Activated CD8-positive, alpha-beta memory T cell treated with anti-CD3 and anti-CD28 coated beads, Interleukin-2, amount 50 U/mL, for 4 hours (primary cell): ENCODE measurements around the gene TMTC2.

Experiments
- DNase-seq: peaks from one replicate; pipeline ENCODE4 v3.0.0-alpha.2; 2020

The TMTC2 gene

GRCh38 chr12:83036847-83037246, 350.1 kb downstream of the TMTC2 start:
- DNase-seq = no peak

DNA sequence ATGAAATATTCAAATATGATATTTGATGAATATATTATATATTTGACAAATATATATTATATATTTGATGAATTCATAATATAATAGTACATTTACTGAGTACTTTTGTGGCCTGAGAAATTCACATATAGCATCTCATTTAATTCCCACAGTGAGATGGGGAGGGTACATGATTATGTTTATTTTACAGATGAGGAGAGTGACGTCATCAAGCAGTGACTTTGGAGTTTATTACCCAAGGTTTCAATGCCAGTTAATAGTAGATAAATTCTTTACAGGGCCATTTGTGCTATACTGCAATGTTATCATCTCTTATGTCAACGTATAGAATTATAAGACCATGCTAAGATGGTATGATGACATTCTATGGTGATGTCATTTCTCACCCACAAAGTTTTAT, 352.7 kb downstream of the TMTC2 start:
- no peak for DNase-seq

- DNase-seq = no peak
These were observed 353.6 kb downstream of the TMTC2 start for GRCh38 chr12:83040339-83040738.

DNA sequence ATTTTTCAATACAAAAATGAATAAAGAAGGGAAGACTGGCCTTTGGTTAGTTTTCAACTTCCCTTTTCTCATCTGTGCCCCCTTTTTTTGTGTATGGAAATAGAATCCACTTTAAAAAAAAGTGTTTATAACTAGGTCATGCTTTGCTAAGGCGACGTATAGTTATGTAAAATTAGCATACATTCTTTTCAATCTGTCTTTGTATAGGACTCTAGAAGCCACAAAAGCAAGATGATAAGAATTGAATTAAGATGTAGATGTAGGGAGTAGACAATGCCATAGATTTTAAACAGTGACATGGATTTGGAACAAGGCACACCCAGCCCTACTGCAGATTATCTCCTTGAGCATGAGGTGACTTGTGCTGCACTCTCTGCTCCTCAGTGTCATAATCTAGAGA, 354.3 kb downstream of the TMTC2 start:
- DNase-seq = no peak

- DNase-seq = no peak
These were observed 355.9 kb downstream of the TMTC2 start for GRCh38 chr12:83042441-83043200.

DNA sequence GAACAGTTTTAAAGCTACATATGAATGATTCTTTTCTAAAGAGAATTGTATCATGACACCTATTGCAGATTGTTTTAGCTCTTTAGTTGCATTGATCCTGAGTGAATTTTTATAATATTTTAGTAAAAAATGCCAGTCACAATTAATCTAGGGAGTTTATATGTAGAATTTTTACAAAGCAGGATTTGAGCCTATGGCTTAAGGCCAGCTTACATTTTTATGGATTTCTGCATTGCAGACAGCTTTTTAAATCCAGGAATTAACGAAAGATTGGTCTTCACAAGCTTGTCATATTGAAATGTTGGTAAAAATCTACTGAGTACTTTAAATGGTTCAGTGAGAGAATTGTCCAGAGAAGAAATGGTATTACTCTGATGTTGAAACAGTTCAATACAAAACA, 358.0 kb downstream of the TMTC2 start:
- no peak for DNase-seq

- DNase-seq = no peak
These were observed 359.3 kb downstream of the TMTC2 start for GRCh38 chr12:83046019-83046418.

DNA sequence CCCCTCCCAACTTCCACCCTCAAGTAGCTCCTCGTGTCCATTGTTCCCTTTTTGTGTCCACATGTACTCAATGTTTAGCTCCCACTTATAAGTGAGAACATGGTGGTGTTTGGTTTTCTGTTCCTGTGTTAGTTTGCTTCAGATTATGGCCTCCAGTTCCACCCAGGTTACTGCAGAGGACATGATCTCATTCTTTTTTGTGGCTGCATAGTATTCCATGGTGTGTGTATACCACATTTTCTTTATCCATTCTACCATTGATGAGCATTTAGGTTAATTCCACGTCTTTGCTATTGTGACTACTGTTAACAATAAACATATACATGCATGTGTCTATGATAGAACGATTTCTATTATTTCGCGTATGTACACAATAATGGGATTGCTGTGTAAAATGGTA, 362.6 kb downstream of the TMTC2 start:
- no peak for DNase-seq

- DNase-seq = no peak
These were observed 366.3 kb downstream of the TMTC2 start for GRCh38 chr12:83052890-83053541.

- no peak for DNase-seq
These were observed 370.7 kb downstream of the TMTC2 start for GRCh38 chr12:83057436-83057835.

GRCh38 chr12:83059107-83059506, 372.4 kb downstream of the TMTC2 start:
- no peak for DNase-seq

DNA sequence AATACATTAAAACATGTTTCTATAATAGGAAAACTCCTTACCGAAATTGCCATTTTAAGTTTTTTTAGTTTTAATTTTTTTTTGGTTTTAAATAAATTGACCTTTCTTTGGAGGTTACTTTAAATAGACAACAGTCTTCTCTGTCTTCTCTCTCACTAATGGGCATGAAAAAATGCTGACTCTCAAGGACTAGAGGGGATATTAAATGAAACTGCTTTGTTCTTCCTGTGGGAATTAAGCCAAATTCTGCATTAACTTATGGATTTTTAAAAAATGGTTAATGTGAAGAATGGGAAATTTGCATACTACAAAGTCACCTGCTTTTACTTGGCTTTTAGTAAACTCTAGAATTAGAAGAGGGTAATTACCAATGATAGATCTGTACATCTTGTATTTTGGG, 378.9 kb downstream of the TMTC2 start:
- no peak for DNase-seq

- no peak for DNase-seq
These were observed 381.3 kb downstream of the TMTC2 start for GRCh38 chr12:83067981-83068380.

DNA sequence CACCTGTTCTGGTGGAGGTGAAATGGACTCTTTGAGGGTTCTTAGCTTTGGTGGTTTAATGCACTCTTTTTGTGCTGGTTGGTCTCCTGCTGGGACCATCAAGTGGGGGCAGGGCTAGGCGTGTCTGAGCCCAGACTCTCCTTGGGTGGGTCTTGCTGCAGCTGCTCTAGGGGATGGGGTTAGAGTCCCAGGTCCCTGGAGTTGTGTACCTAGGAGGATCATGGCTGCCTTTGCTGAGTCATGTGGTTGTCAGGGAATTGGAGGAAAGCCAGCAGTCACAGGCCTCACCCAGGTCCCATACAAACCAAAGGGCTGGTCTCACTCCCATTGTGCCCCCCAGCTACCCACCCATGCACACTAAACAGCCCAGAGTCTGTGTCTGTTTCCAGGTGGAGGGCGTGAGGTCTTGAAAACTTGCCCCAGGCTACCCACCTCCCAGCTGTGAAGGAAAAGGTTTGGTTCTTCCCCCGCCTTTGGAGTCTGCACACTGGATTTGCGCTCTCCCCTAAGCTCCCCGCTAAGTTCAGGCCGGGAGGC, 387.7 kb downstream of the TMTC2 start:
- DNase-seq = no peak

- no peak for DNase-seq
These were observed 388.8 kb downstream of the TMTC2 start for GRCh38 chr12:83075471-83075870.

GRCh38 chr12:83077041-83077440, 390.3 kb downstream of the TMTC2 start:
- DNase-seq = no peak

DNA sequence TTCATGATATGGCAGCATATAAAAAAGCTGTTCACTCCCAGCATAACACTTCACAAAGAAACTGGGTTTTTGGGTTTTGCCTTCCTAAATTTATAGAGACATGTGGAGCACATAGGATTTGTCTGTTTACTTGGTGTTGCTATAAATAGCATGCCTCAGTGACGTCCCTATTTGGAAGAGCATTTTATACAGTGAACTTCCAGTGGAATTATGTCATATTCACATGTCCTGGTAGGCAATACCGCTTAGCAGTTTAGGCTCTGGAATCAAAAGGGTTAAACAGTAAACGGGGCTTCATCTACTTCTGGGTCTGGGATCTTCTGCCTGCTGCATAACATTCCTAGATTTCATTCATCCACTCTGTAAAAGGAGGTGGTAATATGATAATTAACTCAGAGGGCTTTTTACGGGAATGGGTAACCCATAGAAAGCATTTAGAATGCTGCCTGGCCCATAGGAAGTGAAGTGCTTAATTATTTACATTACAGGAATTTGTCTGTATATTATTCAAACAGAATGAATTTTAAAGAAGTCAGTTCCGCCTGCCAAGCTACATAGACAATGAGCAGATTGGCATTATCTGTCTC, 396.1 kb downstream of the TMTC2 start:
- no peak for DNase-seq

DNA sequence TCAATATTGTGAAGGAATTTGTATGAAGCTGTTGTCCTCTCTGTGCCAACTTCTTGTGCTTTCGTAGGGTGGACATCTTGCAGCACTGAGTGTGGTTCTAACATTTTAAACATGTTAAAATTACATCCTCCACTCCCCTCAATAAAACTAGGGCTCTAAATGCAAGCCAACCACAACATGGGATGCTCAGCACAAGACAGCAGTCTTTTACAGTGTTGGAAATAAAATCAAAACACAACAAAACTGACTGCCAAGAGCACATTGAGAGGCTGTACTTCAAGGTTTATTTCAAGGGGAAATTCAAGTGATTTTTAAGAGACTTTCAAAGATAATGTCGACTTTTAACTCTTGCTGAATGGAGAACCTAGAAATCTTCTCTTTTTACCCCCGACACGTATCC, 396.9 kb downstream of the TMTC2 start:
- DNase-seq = no peak

DNA sequence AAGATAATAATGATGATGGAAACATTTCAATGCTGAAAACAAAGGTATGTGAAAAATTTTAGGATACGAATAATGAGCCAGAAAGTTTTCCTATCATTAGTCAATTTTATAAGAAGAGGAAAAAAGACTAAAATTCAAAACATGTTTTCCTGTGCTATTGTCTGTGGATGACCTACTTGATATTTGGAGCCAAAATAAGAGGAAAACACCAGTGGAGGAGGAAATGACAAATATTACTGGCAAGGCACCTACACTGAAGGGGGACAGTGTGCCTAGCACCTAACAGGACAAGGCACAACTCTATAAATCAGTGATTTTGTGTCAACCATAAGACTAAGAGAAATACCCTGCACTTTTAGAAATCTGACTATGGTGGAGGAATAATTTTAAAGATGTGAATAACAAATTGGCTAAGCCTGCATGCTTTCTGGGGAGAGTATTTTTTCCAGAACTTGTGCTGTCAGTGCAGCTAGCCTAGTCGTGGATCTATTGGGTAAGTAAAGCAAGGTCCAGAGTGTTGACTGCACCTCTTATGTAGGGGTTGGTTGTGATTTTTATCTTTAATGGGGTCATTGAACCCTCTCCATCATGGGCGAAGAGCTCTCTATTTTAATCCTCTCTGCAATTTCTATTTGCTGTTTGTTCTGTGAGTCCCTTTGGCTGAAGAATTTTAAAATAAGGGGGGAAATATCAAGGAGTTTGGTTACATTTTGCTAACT, 398.0 kb downstream of the TMTC2 start:
- DNase-seq = no peak

DNA sequence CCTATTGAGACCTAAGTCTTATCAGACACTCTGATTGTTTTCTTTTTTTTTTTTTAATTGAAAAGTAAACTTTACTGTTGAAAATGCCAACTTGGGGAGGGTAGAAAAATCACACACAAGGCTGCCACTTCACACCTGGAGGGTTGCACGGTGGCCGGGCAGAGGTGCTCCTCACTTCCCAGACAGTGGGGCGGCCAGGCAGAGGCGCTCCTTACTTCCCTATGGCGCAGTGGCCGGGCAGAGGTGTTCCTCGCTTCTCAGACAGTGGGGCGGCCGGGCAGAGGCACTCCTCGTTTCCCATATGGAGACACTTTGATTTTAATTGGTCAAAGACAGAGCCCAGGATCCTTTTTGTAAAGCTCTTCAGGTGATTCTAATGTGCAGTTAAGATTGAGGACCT, 399.3 kb downstream of the TMTC2 start:
- no peak for DNase-seq

- no peak for DNase-seq
These were observed 402.9 kb downstream of the TMTC2 start for GRCh38 chr12:83089575-83089974.

DNA sequence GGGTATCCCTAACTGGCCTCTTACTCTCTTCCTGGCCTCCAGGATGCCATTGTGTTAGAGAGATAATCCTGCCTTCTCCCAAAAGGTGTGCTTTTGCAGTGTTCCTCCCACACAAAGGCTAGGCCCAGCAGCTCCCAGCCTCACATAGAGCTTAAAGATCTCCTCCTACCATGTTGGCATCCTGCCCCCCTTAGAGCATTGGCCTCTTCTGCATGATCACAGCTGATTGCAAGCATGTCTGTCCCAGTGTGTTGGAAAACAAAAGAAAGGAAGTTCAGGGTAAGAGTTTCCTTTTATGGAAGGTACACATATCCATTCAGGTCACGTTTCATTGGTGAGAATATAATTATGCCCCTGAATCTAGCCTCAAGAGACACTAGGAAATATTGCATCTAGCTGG, 405.4 kb downstream of the TMTC2 start:
- DNase-seq = no peak

GRCh38 chr12:83092606-83093005, 405.9 kb downstream of the TMTC2 start:
- no peak for DNase-seq
